CD4-positive, alpha-beta T cell (primary cell): ENCODE measurements around the gene KRT79. TPM values are rescaled to one million over a fixed set of nuclear protein-coding genes. Genes with fewer than 3 reads are reported as not detected.

ENCODE experiments used
- ATAC-seq: fragments of 200-7000 bp; cut with Tn5 transposase; one replicate; pipeline ENCODE4 v1.10.0; 2022; ENCODE audit warnings: mild to moderate bottlenecking; ENCODE audit not compliant: poor library complexity
- CTCF ChIA-PET: fragments of 350-600 bp; sonication (Branson Sonifier 250); formaldehyde crosslinking; loops from one replicate; lab custom pipeline; 2021; ENCODE audit warnings: antibody characterized with exemption, inconsistent platforms; lab: Charles Lee
- POLR2A ChIA-PET: fragments of 350-600 bp; sonication (Branson Sonifier 250); formaldehyde crosslinking; loops from one replicate; lab custom pipeline; 2021; ENCODE audit warnings: antibody characterized with exemption, inconsistent platforms; lab: Charles Lee
- DNase-seq, 14 experiments: peaks; one replicate each; pipeline ENCODE4 v3.0.0-alpha.2; 2013 to 2020; ENCODE audit warnings: mixed read lengths in 2 of 14
- H3K27ac ChIP-seq, 2 donors: one replicate each; pipeline versions ENCODE4 v1.5.1 to v1.7.0; 2013; ENCODE audit warnings: low read length in 2 of 2, low read depth in 1 of 2, mild to moderate bottlenecking in 1 of 2
- H3K27me3 ChIP-seq, 2 experiments: 1 replicate in 1 of 2; 2 replicates in 1 of 2; pipeline versions ENCODE4 v1.6.1 to v1.7.0; 2013; ENCODE audit warnings: low read length in 2 of 2, control low read depth in 1 of 2, mild to moderate bottlenecking in 1 of 2, moderate library complexity in 1 of 2; ENCODE audit not compliant: insufficient read depth in 2 of 2, control insufficient read depth in 1 of 2
- H3K36me3 ChIP-seq: one replicate; pipeline ENCODE4 v1.6.1; 2013; ENCODE audit warnings: low read length, control low read depth; ENCODE audit not compliant: insufficient read depth
- H3K4me1 ChIP-seq: one replicate; pipeline ENCODE4 v1.6.1; 2013; ENCODE audit warnings: low read length, control low read depth; ENCODE audit not compliant: insufficient read depth
- H3K4me3 ChIP-seq: one replicate; pipeline ENCODE4 v1.5.1; 2013; ENCODE audit warnings: mild to moderate bottlenecking, low read length, moderate library complexity
- H3K9me3 ChIP-seq, 2 experiments: 1 replicate in 1 of 2; 2 replicates in 1 of 2; pipeline versions ENCODE4 v1.6.1 to v1.7.0; 2013; ENCODE audit warnings: low read length in 2 of 2, mild to moderate bottlenecking in 2 of 2, control low read depth in 1 of 2, moderate library complexity in 1 of 2; ENCODE audit not compliant: control insufficient read depth in 1 of 2, insufficient read depth in 1 of 2
- H3K27ac Mint-ChIP-seq: one replicate; pipeline ENCODE4 v1.8.0; 2020; ENCODE audit warnings: mixed read lengths
- H3K27me3 Mint-ChIP-seq: one replicate; pipeline ENCODE4 v1.8.0; 2021; ENCODE audit warnings: mixed read lengths
- H3K36me3 Mint-ChIP-seq: one replicate; pipeline ENCODE4 v1.8.0; 2021; ENCODE audit warnings: low read depth, mixed read lengths
- H3K4me1 Mint-ChIP-seq: one replicate; pipeline ENCODE4 v1.8.0; 2021; ENCODE audit warnings: low read depth, mixed read lengths
- H3K4me3 Mint-ChIP-seq: one replicate; pipeline ENCODE4 v1.8.0; 2020; ENCODE audit warnings: mild to moderate bottlenecking, mixed read lengths
- H3K9me3 Mint-ChIP-seq: one replicate; pipeline ENCODE4 v1.8.0; 2020; ENCODE audit warnings: mixed read lengths
- intact Hi-C, 2 experiments: fragments of 100-400 bp; cut with DNase I in 1 of 2; cut with micrococcal nuclease in 1 of 2; formaldehyde crosslinking; loops; one replicate each; pipeline versions ENCODE4 v1.15.1 to v1.9.0; 2023 to 2025; cut with DNase I, micrococcal nuclease
- total RNA-seq, 174 experiments: library from RNA in 2 of 174; stranded (reverse) in 2 of 174; gene quantifications; one replicate each; pipeline ENCODE4 v1.2.3 and lab custom pipeline; 2021 to 2026
- TF ChIP-seq, protein P1 (sequence below): fragments of 200-600 bp; IDR thresholded peaks from one replicate; pipeline ENCODE4 v1.8.0; 2022; ENCODE audit warnings: antibody characterized with exemption, mild to moderate bottlenecking

The KRT79 gene
- total RNA-seq, 2 experiments from 2014 or later: not detected

- peaks cover 8% of the 10 kb centered on the region for H3K4me1 ChIP-seq
- Mint-ChIP-seq H3K36me3 (no peaks in the 10 kb centered on the region), H3K9me3 (no peaks in the 10 kb centered on the region), H3K4me3 (no peak overlapping the region), H3K4me1 (peaks cover 18% of the 10 kb centered on the region), H3K27me3 (peaks cover 9% of the 10 kb centered on the region), H3K27ac (no peak overlapping the region)
- TF ChIP-seq, protein P1, sequence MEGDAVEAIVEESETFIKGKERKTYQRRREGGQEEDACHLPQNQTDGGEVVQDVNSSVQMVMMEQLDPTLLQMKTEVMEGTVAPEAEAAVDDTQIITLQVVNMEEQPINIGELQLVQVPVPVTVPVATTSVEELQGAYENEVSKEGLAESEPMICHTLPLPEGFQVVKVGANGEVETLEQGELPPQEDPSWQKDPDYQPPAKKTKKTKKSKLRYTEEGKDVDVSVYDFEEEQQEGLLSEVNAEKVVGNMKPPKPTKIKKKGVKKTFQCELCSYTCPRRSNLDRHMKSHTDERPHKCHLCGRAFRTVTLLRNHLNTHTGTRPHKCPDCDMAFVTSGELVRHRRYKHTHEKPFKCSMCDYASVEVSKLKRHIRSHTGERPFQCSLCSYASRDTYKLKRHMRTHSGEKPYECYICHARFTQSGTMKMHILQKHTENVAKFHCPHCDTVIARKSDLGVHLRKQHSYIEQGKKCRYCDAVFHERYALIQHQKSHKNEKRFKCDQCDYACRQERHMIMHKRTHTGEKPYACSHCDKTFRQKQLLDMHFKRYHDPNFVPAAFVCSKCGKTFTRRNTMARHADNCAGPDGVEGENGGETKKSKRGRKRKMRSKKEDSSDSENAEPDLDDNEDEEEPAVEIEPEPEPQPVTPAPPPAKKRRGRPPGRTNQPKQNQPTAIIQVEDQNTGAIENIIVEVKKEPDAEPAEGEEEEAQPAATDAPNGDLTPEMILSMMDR: no peak
- no peaks in the 10 kb centered on the region for H3K36me3 ChIP-seq
- H3K27me3 ChIP-seq: no peaks in the 10 kb centered on the region
- ChIA-PET POLR2A (no interaction called here), CTCF (no interaction called here)
- DNase-seq: no peak
- no peak overlapping the region for H3K27ac ChIP-seq
- ATAC-seq: no peak
- intact Hi-C loops: no loop called here
- no peak overlapping the region for H3K4me3 ChIP-seq
- H3K9me3 ChIP-seq: no peaks in the 10 kb centered on the region
Observed at GRCh38 chr12:52834727-52835001, 553 bp upstream of the KRT79 start.

DNA sequence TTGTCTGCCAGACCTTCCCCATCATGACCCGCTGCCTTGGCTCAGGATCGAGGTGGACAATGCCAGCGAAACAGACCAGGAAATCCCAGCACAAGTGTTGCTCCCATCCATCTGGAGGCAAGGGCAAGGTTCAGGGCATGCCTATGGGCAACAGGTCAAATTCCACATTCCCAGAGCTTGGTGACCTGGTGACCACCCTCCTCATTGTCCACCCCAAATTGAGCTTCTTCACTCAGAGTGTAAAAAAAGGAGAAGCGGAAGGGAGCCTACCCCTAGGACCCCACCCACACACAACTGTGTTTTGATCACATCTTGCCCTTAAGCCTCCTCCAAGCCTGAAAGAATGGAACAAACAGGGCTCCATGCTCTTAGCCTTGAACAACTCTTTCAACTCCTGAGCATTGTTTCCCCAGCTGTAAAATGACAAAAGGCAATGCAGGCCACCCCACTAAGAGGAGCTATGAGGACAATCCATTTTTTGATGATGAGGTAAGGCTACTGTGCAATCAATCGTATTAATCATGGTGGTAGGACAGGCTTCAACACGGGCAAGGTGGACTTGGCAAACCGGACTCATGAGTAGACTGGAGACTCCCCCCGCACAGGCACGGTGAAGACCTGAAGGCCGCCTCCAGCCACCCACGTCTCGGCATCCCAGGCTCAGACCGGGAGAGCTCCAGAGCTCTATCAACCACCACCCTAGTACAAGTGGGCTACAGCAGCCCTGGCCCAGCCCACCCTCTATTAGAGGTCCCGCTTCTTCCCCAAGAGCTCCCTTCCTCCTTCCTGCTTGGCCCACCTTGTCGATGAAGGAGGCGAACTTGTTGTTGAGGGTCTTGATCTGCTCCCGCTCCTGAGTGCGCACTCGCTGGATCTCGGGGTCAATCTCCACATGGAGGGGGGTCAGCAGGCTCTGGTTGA, 866 bp downstream of the KRT79 start:
- Mint-ChIP-seq H3K9me3 (no peaks in the 10 kb centered on the region), H3K27ac (no peak overlapping the region), H3K4me3 (no peak overlapping the region), H3K4me1 (peaks cover 29% of the 10 kb centered on the region), H3K27me3 (peaks cover 3% of the 10 kb centered on the region), H3K36me3 (no peaks in the 10 kb centered on the region)
- ATAC-seq (no peak), DNase-seq (no peak)
- Histone ChIP-seq H3K4me3 (no peak overlapping the region), H3K36me3 (no peaks in the 10 kb centered on the region), H3K9me3 (no peaks in the 10 kb centered on the region), H3K27me3 (no peaks in the 10 kb centered on the region), H3K27ac (no peak overlapping the region), H3K4me1 (peaks cover 8% of the 10 kb centered on the region)
- intact Hi-C loops: no loop called here
- TF ChIP-seq, protein P1: no peak
- CTCF ChIA-PET: interaction anchor here (1.5 kb wide), 1 partner anchor 46 kb away, joined by 3 read pairs; no protein-coding TSS in a partner anchor
- POLR2A ChIA-PET: no interaction called here

- ChIA-PET POLR2A (no interaction called here), CTCF (interaction anchor here (1.5 kb wide), 1 partner anchor 47 kb away, joined by 3 read pairs; no protein-coding TSS in a partner anchor)
- Mint-ChIP-seq H3K36me3 (no peaks in the 10 kb centered on the region), H3K27ac (no peak overlapping the region), H3K9me3 (no peaks in the 10 kb centered on the region), H3K27me3 (no peaks in the 10 kb centered on the region), H3K4me3 (no peak overlapping the region), H3K4me1 (peaks cover 30% of the 10 kb centered on the region)
- Histone ChIP-seq H3K4me3 (no peak overlapping the region), H3K27ac (no peak overlapping the region), H3K27me3 (no peaks in the 10 kb centered on the region), H3K36me3 (no peaks in the 10 kb centered on the region), H3K4me1 (peaks cover 8% of the 10 kb centered on the region), H3K9me3 (no peaks in the 10 kb centered on the region)
- DNase-seq (no peak), ATAC-seq (no peak)
- TF ChIP-seq, protein P1: no peak
- intact Hi-C loops: no loop called here
Observed at GRCh38 chr12:52832451-52832850, 1.7 kb downstream of the KRT79 start.
